Measurements from ENCODE around the gene PDCL3. TPM values are rescaled to one million over a fixed set of nuclear protein-coding genes. Genes with fewer than 3 reads are reported as not detected.

The PDCL3 gene
- total RNA-seq, 1 experiment from 2014 or later = 22.1 TPM

DNA sequence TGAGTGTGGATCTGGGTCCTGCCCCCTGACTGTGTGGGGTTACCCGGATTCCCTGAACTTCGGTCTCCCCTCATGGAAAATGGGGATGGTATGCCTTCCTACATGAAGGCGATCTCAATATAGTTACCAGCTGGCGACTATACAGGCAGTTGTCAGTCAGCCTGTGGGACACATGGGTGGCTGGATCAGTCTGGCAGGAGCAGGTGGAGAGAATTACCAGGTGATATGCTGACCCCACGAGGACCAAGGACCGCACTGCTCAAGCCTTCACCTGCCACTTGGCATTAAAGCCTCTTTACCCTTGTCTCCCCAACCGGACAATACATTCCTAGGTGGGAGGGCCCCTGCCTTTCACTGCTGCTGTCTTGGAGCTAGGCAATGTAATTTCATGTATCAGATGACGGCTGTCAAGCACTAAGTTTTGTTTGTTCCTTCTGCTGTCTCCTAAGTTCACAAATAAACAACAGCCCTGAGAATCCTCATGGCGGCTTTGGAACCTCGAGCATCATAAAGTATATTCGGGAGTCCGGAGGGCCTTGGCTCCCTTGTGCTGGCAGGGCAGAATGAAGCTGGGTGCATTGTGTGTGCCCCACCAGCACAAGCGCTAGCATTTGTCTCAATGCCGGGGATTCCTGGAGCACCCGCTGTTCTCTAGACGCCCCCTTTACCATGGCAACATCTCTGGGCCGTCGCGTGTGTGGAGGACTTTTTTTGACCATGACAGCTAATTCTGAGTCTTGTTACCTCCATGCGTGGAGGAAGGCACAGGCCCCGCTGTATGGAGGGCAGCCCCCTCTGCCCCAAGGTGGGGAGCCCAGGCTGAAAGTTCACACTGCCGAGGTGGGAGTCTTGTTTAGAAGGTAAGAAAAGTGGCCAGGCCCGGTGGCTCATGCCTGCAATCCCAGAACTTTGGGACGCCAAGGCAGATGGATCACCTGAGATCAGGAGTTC, 48.6 kb downstream of the PDCL3 start:
- Mint-ChIP-seq H3K4me3 (no peak overlapping the region), H3K27me3 (ENCODE audit: low read depth) (no peaks in the 10 kb centered on the region), H3K4me1 (peaks cover 5% of the 10 kb centered on the region), H3K9me3 (no peaks in the 10 kb centered on the region), H3K36me3 (no peaks in the 10 kb centered on the region), H3K27ac (no peak overlapping the region)
- POLR2A ChIA-PET = no interaction called here
- no peak for TF ChIP-seq EMX1 (CRISPR knock-in tag; IDR thresholded peaks at IDR 0.05)
- no peak for TF ChIP-seq RELA (CRISPR knock-in tag; IDR thresholded peaks at IDR 0.05; ENCODE audit: borderline replicate concordance)
- no peak for TF ChIP-seq NR2C2 (CRISPR knock-in tag; IDR thresholded peaks at IDR 0.05)
- TF ChIP-seq, protein P1, sequence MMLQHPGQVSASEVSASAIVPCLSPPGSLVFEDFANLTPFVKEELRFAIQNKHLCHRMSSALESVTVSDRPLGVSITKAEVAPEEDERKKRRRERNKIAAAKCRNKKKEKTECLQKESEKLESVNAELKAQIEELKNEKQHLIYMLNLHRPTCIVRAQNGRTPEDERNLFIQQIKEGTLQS (CRISPR knock-in tag; conservative IDR thresholded peaks at IDR 0.05) = no peak
- TF ChIP-seq, protein P2, sequence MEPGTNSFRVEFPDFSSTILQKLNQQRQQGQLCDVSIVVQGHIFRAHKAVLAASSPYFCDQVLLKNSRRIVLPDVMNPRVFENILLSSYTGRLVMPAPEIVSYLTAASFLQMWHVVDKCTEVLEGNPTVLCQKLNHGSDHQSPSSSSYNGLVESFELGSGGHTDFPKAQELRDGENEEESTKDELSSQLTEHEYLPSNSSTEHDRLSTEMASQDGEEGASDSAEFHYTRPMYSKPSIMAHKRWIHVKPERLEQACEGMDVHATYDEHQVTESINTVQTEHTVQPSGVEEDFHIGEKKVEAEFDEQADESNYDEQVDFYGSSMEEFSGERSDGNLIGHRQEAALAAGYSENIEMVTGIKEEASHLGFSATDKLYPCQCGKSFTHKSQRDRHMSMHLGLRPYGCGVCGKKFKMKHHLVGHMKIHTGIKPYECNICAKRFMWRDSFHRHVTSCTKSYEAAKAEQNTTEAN (CRISPR knock-in tag; IDR thresholded peaks at IDR 0.05) = no peak
- TF ChIP-seq ZNF396 (CRISPR knock-in tag; IDR thresholded peaks at IDR 0.05; ENCODE audit: borderline replicate concordance) = no peak
- TF ChIP-seq ZNF138 (CRISPR knock-in tag; conservative IDR thresholded peaks at IDR 0.05) = no peak
- DNase-seq (ENCODE audit: low spot score) = no peak
- ATAC-seq = no peak
- CTCF ChIA-PET = interaction anchor here (0.6 to 1.8 kb wide), 24 partner anchors 13 to 579 kb away, joined by 3 to 13 read pairs (median 4); no protein-coding TSS in a partner anchor

DNA sequence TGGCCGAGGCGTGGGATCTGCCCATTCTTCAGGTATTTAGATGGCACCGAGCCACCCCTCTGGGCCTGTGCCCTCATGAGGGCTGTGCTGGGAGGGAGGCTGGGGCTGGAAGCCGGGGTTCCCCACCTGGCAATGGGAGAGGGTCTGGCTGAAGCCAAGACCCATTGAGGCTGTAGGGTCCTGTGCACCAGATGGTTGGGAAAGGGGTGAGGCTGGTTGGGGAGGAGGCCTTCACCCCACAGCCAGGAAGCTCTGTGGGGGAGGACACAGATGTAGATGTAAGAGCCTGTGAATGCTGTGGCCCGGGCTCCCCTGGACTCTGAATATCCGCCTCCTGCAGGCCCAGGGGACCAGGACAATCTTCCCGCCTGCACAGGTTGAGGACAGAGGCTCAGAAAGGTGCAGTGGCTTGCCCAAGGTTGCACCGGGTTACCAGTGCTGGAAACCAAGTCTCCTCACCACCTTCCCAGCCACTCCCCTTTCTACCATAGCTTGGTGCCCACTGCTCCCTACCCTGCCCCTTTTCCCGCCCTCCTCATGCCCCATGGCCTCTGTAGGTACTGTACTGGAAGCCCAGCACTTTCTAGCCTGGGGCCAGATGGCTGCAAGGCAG, 49.7 kb downstream of the PDCL3 start:
- Mint-ChIP-seq H3K9me3 (no peaks in the 10 kb centered on the region), H3K4me3 (no peak overlapping the region), H3K36me3 (no peaks in the 10 kb centered on the region), H3K27ac (no peak overlapping the region), H3K4me1 (no peaks in the 10 kb centered on the region), H3K27me3 (ENCODE audit: low read depth) (no peaks in the 10 kb centered on the region)
- CTCF ChIA-PET = no interaction called here
- POLR2A ChIA-PET = no interaction called here
- TF ChIP-seq OVOL2 (CRISPR knock-in tag; IDR thresholded peaks at IDR 0.05; ENCODE audit: borderline replicate concordance) = no peak
- TF ChIP-seq ZNF281 (CRISPR knock-in tag; IDR thresholded peaks at IDR 0.05) = no peak
- TF ChIP-seq ZBTB21 (CRISPR knock-in tag; IDR thresholded peaks at IDR 0.05; ENCODE audit: borderline replicate concordance) = no peak
- TF ChIP-seq, protein P3, sequence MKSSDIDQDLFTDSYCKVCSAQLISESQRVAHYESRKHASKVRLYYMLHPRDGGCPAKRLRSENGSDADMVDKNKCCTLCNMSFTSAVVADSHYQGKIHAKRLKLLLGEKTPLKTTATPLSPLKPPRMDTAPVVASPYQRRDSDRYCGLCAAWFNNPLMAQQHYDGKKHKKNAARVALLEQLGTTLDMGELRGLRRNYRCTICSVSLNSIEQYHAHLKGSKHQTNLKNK (CRISPR knock-in tag; IDR thresholded peaks at IDR 0.05) = no peak
- no peak for TF ChIP-seq FOXP4 (CRISPR knock-in tag; IDR thresholded peaks at IDR 0.05)
- no peak for TF ChIP-seq ZNF423 (CRISPR knock-in tag; IDR thresholded peaks at IDR 0.05)
- no peak for TF ChIP-seq RORB (CRISPR knock-in tag; IDR thresholded peaks at IDR 0.05)
- TF ChIP-seq, protein P2 (CRISPR knock-in tag; IDR thresholded peaks at IDR 0.05) = no peak
- DNase-seq (ENCODE audit: low spot score) (no peak), ATAC-seq (no peak)
